ENCODE results near the gene CD300LF. TPM values are rescaled to one million over a fixed set of nuclear protein-coding genes. Genes with fewer than 3 reads are reported as not detected.

CD300LF gene
- total RNA-seq, 1 donor from 2014 or later: not detected

GRCh38 chr17:74670329-74670728, 42.4 kb downstream of the CD300LF start:
- Mint-ChIP-seq H3K4me3 (no peak overlapping the region), H3K27me3 (ENCODE audit: low read depth) (peaks cover 95% of the 10 kb centered on the region), H3K36me3 (ENCODE audit: low read depth) (no peaks in the 10 kb centered on the region), H3K27ac (ENCODE audit: unreplicated experiment) (no peak overlapping the region), H3K9me3 (no peaks in the 10 kb centered on the region), H3K4me1 (no peaks in the 10 kb centered on the region)
- no peak for DNase-seq (ENCODE audit: low read depth, low spot score)
- TF ChIP-seq, protein P1, sequence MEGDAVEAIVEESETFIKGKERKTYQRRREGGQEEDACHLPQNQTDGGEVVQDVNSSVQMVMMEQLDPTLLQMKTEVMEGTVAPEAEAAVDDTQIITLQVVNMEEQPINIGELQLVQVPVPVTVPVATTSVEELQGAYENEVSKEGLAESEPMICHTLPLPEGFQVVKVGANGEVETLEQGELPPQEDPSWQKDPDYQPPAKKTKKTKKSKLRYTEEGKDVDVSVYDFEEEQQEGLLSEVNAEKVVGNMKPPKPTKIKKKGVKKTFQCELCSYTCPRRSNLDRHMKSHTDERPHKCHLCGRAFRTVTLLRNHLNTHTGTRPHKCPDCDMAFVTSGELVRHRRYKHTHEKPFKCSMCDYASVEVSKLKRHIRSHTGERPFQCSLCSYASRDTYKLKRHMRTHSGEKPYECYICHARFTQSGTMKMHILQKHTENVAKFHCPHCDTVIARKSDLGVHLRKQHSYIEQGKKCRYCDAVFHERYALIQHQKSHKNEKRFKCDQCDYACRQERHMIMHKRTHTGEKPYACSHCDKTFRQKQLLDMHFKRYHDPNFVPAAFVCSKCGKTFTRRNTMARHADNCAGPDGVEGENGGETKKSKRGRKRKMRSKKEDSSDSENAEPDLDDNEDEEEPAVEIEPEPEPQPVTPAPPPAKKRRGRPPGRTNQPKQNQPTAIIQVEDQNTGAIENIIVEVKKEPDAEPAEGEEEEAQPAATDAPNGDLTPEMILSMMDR (conservative IDR thresholded peaks at IDR 0.05): no peak

- Mint-ChIP-seq H3K9me3 (no peaks in the 10 kb centered on the region), H3K27me3 (ENCODE audit: low read depth) (peaks cover 89% of the 10 kb centered on the region), H3K4me3 (no peak overlapping the region), H3K36me3 (ENCODE audit: low read depth) (no peaks in the 10 kb centered on the region), H3K4me1 (no peaks in the 10 kb centered on the region), H3K27ac (ENCODE audit: unreplicated experiment) (no peak overlapping the region)
- TF ChIP-seq, protein P1 (conservative IDR thresholded peaks at IDR 0.05): no peak
- DNase-seq (ENCODE audit: low read depth, low spot score): no peak
These were observed 49.2 kb downstream of the CD300LF start for GRCh38 chr17:74663561-74663960.

GRCh38 chr17:74659889-74660288, 52.8 kb downstream of the CD300LF start:
- no peak for DNase-seq (ENCODE audit: low read depth, low spot score)
- no peaks in the 10 kb centered on the region for H3K9me3 Mint-ChIP-seq
- no peak overlapping the region for H3K4me3 Mint-ChIP-seq
- H3K36me3 Mint-ChIP-seq (ENCODE audit: low read depth): no peaks in the 10 kb centered on the region
- peaks cover 91% of the 10 kb centered on the region for H3K27me3 Mint-ChIP-seq (ENCODE audit: low read depth)
- TF ChIP-seq, protein P1 (conservative IDR thresholded peaks at IDR 0.05): no peak
- H3K27ac Mint-ChIP-seq (ENCODE audit: unreplicated experiment): no peak overlapping the region
- H3K4me1 Mint-ChIP-seq: no peaks in the 10 kb centered on the region

DNA sequence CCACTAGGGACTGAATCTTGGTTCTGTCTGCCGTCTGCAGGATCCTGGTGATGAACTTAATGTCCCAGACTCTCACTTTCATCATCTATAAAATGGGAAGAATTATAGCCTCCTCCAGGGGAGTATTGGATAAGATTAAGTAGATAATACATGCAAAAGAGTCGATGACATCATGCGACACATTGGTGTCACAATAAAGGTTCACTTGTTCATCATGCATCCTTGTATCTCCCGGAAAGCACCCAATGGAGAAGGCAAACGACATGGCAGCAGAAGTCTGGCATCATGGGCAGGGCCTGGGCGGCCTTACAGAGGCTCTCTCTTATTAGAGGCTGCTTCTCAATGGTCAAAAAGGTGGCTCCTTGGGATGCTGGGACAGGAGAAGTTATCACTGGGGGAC, 54.1 kb downstream of the CD300LF start:
- no peaks in the 10 kb centered on the region for H3K9me3 Mint-ChIP-seq
- H3K4me3 Mint-ChIP-seq: no peak overlapping the region
- H3K4me1 Mint-ChIP-seq: no peaks in the 10 kb centered on the region
- no peak overlapping the region for H3K27ac Mint-ChIP-seq (ENCODE audit: unreplicated experiment)
- no peaks in the 10 kb centered on the region for H3K36me3 Mint-ChIP-seq (ENCODE audit: low read depth)
- DNase-seq (ENCODE audit: low read depth, low spot score): no peak
- TF ChIP-seq, protein P1 (conservative IDR thresholded peaks at IDR 0.05): no peak
- H3K27me3 Mint-ChIP-seq (ENCODE audit: low read depth): peaks cover 90% of the 10 kb centered on the region

DNA sequence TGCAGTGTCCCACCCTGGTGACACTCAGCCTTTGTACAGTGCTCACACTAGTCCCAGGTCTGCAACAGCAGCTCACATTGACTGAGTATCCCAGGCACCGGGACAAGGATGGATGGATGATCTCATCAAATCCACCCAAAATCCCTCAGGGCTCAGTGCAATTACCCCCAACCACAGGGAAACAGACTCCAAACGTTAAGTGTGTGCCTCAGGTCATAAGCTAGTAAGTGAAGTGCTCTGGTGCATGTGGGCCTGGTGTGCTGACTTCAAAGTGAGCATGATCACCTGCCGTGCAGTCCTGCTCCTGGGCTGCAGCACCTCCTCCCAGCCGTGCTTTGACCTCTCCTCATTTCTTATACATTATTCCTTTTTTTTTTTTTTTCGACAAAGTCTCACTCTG, 58.0 kb downstream of the CD300LF start:
- H3K27ac Mint-ChIP-seq (ENCODE audit: unreplicated experiment): no peak overlapping the region
- no peaks in the 10 kb centered on the region for H3K9me3 Mint-ChIP-seq
- TF ChIP-seq, protein P1 (conservative IDR thresholded peaks at IDR 0.05): no peak
- no peak for DNase-seq (ENCODE audit: low read depth, low spot score)
- no peak overlapping the region for H3K4me3 Mint-ChIP-seq
- H3K27me3 Mint-ChIP-seq (ENCODE audit: low read depth): peaks cover 95% of the 10 kb centered on the region
- H3K4me1 Mint-ChIP-seq: no peaks in the 10 kb centered on the region
- no peaks in the 10 kb centered on the region for H3K36me3 Mint-ChIP-seq (ENCODE audit: low read depth)

- Mint-ChIP-seq H3K27me3 (ENCODE audit: low read depth) (peaks cover 96% of the 10 kb centered on the region), H3K27ac (ENCODE audit: unreplicated experiment) (no peak overlapping the region), H3K36me3 (ENCODE audit: low read depth) (no peaks in the 10 kb centered on the region), H3K9me3 (no peaks in the 10 kb centered on the region), H3K4me1 (no peaks in the 10 kb centered on the region), H3K4me3 (no peak overlapping the region)
- DNase-seq (ENCODE audit: low read depth, low spot score): no peak
- TF ChIP-seq, protein P1 (conservative IDR thresholded peaks at IDR 0.05): no peak
These were observed 60.7 kb downstream of the CD300LF start for GRCh38 chr17:74652020-74652419.

Data from neural crest cell (in vitro differentiated cells).